ENCODE data around the gene ZBTB7C. TPM values are rescaled to one million over a fixed set of nuclear protein-coding genes. Genes with fewer than 3 reads are reported as not detected.

ZBTB7C gene
- polyA plus RNA-seq, 1 of the 3 experiments (the other 2 are of a cell fraction) = 0.05 TPM

- TF ChIP-seq USF1 (IDR thresholded peaks at IDR 0.05; ENCODE audit: borderline replicate concordance, low read depth) (no peak), FOXJ3 (CRISPR knock-in tag; IDR thresholded peaks at IDR 0.05) (no peak), YY1 (IDR thresholded peaks at IDR 0.05; ENCODE audit: low read depth) (no peak), SIN3A (IDR thresholded peaks at IDR 0.05; ENCODE audit: borderline replicate concordance, low read depth, low read length) (no peak), EZH2phosphoT487 (IDR thresholded peaks at IDR 0.05; ENCODE audit: borderline replicate concordance, low read depth) (no peak), RCOR1 (IDR thresholded peaks at IDR 0.05; ENCODE audit: low read length) (no peak), MAX (IDR thresholded peaks at IDR 0.05; ENCODE audit: low read depth) (no peak), MXI1 (IDR thresholded peaks at IDR 0.05; ENCODE audit: low read depth, low read length) (no peak)
Measured at GRCh38 chr18:48193521-48194492, 215.4 kb downstream of the ZBTB7C start (continued).

GRCh38 chr18:48192542-48192941, 216.6 kb downstream of the ZBTB7C start:
- Histone ChIP-seq H4K20me1 (ENCODE audit: insufficient read depth) (no peaks in the 10 kb centered on the region), H3F3A (replicated peaks; ENCODE audit: insufficient read depth) (no peaks in the 10 kb centered on the region), H3K27ac (ENCODE audit: low read depth in 2 of 2, low read length in 1 of 2) (no peak overlapping the region), H3K9ac (no peak overlapping the region), H3K9me2 (no peaks in the 10 kb centered on the region), H2AFZ (ENCODE audit: low read depth) (no peak overlapping the region), H3K4me3 (ENCODE audit: low read depth in 2 of 2, low read length in 1 of 2) (no peak overlapping the region), H3K79me2 (ENCODE audit: insufficient read depth) (no peaks in the 10 kb centered on the region), H3K36me3 (replicated peaks in 1 of 2; ENCODE audit: control insufficient read depth in 1 of 2, insufficient read depth in 2 of 2, low read length in 1 of 2) (no peaks in the 10 kb centered on the region), H3K4me1 (ENCODE audit: control insufficient read depth in 1 of 2, insufficient read depth in 2 of 2, low read depth in 1 of 2, low read length in 1 of 2) (peaks cover 0 to 20% of the 10 kb centered on the region in 2 experiments; a peak in 1 of 4 replicates), H3K9me3 (no peaks in the 10 kb centered on the region), H3K27me3 (ENCODE audit: insufficient read depth) (peaks cover 5% of the 10 kb centered on the region; the same call in 1 of the 2 replicates), H3K4me2 (no peak overlapping the region)
- no peak for DNase-seq
- POLR2A ChIA-PET = no interaction called here
- 75% methylated on average over 8 of the region's 8 CpGs for WGBS (ENCODE audit: low lambda C conversion rate)
- CTCF ChIA-PET = interaction anchor here (1.6 to 1.7 kb wide), 2 partner anchors 11 to 14 kb away, joined by 4 to 6 read pairs; no protein-coding TSS in a partner anchor
- no peak for TF ChIP-seq ZBTB33 (IDR thresholded peaks at IDR 0.05; ENCODE audit: borderline replicate concordance, low read depth)
- no peak for TF ChIP-seq FOXM1 (IDR thresholded peaks at IDR 0.05; ENCODE audit: low read depth)
- TF ChIP-seq ELF1 (IDR thresholded peaks at IDR 0.05) = no peak
- TF ChIP-seq IRF3 (IDR thresholded peaks at IDR 0.05; ENCODE audit: low read depth, low read length) = no peak
- TF ChIP-seq PBX3 (IDR thresholded peaks at IDR 0.05) = no peak
- no peak for TF ChIP-seq MEF2A (IDR thresholded peaks at IDR 0.05; ENCODE audit: borderline replicate concordance, low read depth)
- TF ChIP-seq CTCF (IDR thresholded peaks at IDR 0.05) = no peak
- TF ChIP-seq FOSL2 (IDR thresholded peaks at IDR 0.05; ENCODE audit: borderline replicate concordance, low read depth) = no peak
- TF ChIP-seq USF2 (IDR thresholded peaks at IDR 0.05; ENCODE audit: borderline replicate concordance, low read depth, low read length) = no peak

Measured in SK-N-SH (cell line).